Endodermal cell (in vitro differentiated cells): ENCODE data around the gene DYRK1A. TPM values are rescaled to one million over a fixed set of nuclear protein-coding genes. Genes with fewer than 3 reads are reported as not detected.

Experiments
- DNase-seq: peaks from one replicate; pipeline ENCODE4 v3.0.0-alpha.2; 2017
- H3K27ac ChIP-seq: 2 replicates; pipeline ENCODE4 v1.5.1; 2013; ENCODE audit warnings: mild to moderate bottlenecking, low read depth, low read length, moderate library complexity
- H3K27me3 ChIP-seq: 2 replicates; pipeline ENCODE4 v1.6.1; 2013; ENCODE audit warnings: mild to moderate bottlenecking, low read length, moderate library complexity; ENCODE audit not compliant: insufficient read depth, control insufficient read depth, poor library complexity, severe bottlenecking
- H3K36me3 ChIP-seq: 2 replicates; pipeline ENCODE4 v1.7.0; 2013; ENCODE audit warnings: mild to moderate bottlenecking, low read length, moderate library complexity; ENCODE audit not compliant: control insufficient read depth, insufficient read depth
- H3K4me1 ChIP-seq: one replicate; pipeline ENCODE4 v1.7.0; 2013; ENCODE audit warnings: low read length; ENCODE audit not compliant: control insufficient read depth, insufficient read depth
- H3K4me3 ChIP-seq: 2 replicates; pipeline ENCODE4 v1.5.1; 2013; ENCODE audit warnings: mild to moderate bottlenecking, low read length, moderate library complexity
- H3K9ac ChIP-seq: 2 replicates; pipeline ENCODE4 v1.6.1; 2013; ENCODE audit warnings: mild to moderate bottlenecking, low read length, moderate library complexity; ENCODE audit not compliant: poor library complexity, severe bottlenecking; ENCODE audit errors: extremely low read depth
- H3K9me3 ChIP-seq: 2 replicates; pipeline ENCODE4 v1.6.1; 2013; ENCODE audit warnings: mild to moderate bottlenecking, low read length, moderate library complexity; ENCODE audit not compliant: control insufficient read depth
- H3K27ac Mint-ChIP-seq: 2 replicates; pipeline ENCODE4 v1.8.0; 2020; ENCODE audit warnings: mixed read lengths
- H3K27me3 Mint-ChIP-seq: 2 replicates; pipeline ENCODE4 v1.8.0; 2021; ENCODE audit warnings: mild to moderate bottlenecking, mixed read lengths; ENCODE audit not compliant: insufficient read depth
- H3K36me3 Mint-ChIP-seq: 2 replicates; pipeline ENCODE4 v1.8.0; 2020; ENCODE audit warnings: low read depth, mixed read lengths
- H3K4me1 Mint-ChIP-seq: 2 replicates; pipeline ENCODE4 v1.8.0; 2020; ENCODE audit warnings: mixed read lengths
- H3K4me3 Mint-ChIP-seq: 2 replicates; pipeline ENCODE4 v1.8.0; 2020; ENCODE audit warnings: mild to moderate bottlenecking, moderate library complexity, mixed read lengths
- H3K9me3 Mint-ChIP-seq: 2 replicates; pipeline ENCODE4 v1.8.0; 2020; ENCODE audit warnings: mild to moderate bottlenecking, mixed read lengths
- CTCF ChIP-seq: fragments of 200-600 bp; sonication (generic); conservative IDR thresholded peaks from 2 replicates; pipeline ENCODE4 v1.5.0; 2021; ENCODE audit warnings: antibody characterized with exemption, mild to moderate bottlenecking
- WGBS, 2 experiments: methylation state at CpG; one replicate each; pipeline versions ENCODE4 v1.1.5 to v1.1.7; 2013; ENCODE audit warnings: missing lambda C conversion rate in 2 of 2, mixed read lengths in 1 of 2; ENCODE audit not compliant: insufficient coverage in 1 of 2, insufficient read length in 1 of 2; 5-methylcytosine and 5-hydroxymethylcytosine counted together
- total RNA-seq, 2 donors: library from RNA; stranded (reverse); fragmentation: NEBNext Ultra II Directional in 1 of 2; extraction: Animal tissue kit (Norgen Biotek cat#: 25700) in 1 of 2; gene quantifications; 2 replicates in 1 of 2; 3 replicates in 1 of 2; pipeline ENCODE4 v1.2.1, GENCODE V29; 2021

DYRK1A gene
- total RNA-seq, 2 donors from 2014 or later = 73.9 to 75.2 TPM

DNA sequence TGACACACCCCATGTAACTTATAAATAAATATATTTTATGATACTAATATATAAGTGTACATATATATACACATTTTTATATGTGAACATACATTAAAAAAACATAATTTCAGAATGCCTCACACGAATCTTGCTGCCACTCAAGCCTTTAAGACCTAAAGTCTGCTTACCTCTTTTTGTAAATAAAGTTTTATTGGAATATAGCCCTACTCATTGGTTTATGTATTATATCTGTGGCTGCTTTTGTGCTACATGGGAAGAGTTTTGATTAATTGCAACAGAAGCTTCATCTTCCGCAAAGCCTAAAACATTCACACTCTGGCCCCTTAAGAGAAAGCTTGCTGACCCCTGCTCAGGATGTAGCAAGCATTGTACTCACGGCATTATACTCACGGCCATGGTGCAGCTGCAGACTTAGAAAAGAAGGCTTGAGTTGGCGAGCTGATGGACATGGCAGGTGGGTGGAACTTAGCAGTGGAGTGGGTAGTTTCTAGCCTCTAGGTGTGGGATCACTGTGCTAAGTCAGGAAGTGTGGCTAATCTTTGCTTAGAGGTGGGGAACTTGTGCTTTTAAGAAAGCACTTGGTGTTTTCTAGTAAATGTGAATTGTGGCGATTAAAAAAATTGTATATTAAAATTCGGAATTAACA lies 80.8 kb downstream of the DYRK1A start:
- Histone ChIP-seq H3K9me3 (no peaks in the 10 kb centered on the region), H3K27me3 (no peaks in the 10 kb centered on the region), H3K36me3 (peaks cover 7% of the 10 kb centered on the region), H3K4me1 (peaks cover 10% of the 10 kb centered on the region), H3K4me3 (no peak overlapping the region), H3K27ac (peak overlapping the region; percentile 40), H3K9ac (no peak overlapping the region)
- no peak for TF ChIP-seq CTCF
- Mint-ChIP-seq H3K27me3 (no peaks in the 10 kb centered on the region), H3K9me3 (no peaks in the 10 kb centered on the region), H3K36me3 (peaks cover 11% of the 10 kb centered on the region), H3K4me3 (no peak overlapping the region), H3K4me1 (peaks cover 54% of the 10 kb centered on the region), H3K27ac (peak overlapping the region; percentile 22)
- no peak for DNase-seq
- 90 to 91% methylated on average over 4 to 7 of the region's 7 CpGs for WGBS, 2 experiments

GRCh38 chr21:37449302-37449937 lies 82.8 kb downstream of the DYRK1A start:
- H3K4me3 ChIP-seq = no peak overlapping the region
- 89 to 92% methylated on average over 5 to 6 of the region's 6 CpGs for WGBS, 2 experiments
- Mint-ChIP-seq H3K9me3 (no peaks in the 10 kb centered on the region), H3K4me1 (peaks cover 42% of the 10 kb centered on the region), H3K27ac (peak overlapping the region; percentile 4), H3K27me3 (no peaks in the 10 kb centered on the region), H3K4me3 (no peak overlapping the region), H3K36me3 (peaks cover 5% of the 10 kb centered on the region)
- H3K9ac ChIP-seq = no peak overlapping the region
- no peak for DNase-seq
- H3K27ac ChIP-seq = no peak overlapping the region
- H3K36me3 ChIP-seq = peaks cover 7% of the 10 kb centered on the region
- TF ChIP-seq CTCF = no peak
- H3K4me1 ChIP-seq = peaks cover 10% of the 10 kb centered on the region
- H3K27me3 ChIP-seq = no peaks in the 10 kb centered on the region
- H3K9me3 ChIP-seq = no peaks in the 10 kb centered on the region

DNA sequence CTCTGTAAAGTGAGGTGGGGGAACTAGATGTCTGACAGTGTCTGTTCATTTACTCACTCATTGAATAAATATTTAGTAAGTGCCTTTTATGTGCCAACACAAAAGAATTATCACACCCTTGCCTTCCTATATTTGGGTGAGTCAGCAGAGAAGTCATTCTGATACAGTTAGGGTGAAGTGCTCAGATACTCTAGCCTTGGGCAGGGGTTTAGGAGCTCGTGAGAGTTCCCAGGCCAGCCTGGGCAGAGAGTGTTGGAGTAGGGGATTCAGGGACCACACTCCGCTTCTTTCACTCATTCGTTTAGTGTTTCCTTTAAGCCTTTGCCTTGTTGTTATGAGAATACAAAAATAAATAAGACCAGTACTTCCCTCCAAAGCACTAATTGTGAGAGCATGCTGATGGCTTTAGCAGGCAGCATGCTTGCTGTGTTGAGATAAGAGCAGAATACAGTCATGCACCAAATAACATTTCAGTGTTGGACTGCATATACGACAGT lies 83.9 kb downstream of the DYRK1A start:
- H3K4me3 ChIP-seq = peak overlapping the region; percentile 3
- Mint-ChIP-seq H3K4me3 (no peak overlapping the region), H3K27ac (peak overlapping the region; percentile 57), H3K4me1 (peaks cover 42% of the 10 kb centered on the region), H3K9me3 (no peaks in the 10 kb centered on the region), H3K27me3 (no peaks in the 10 kb centered on the region), H3K36me3 (peaks cover 5% of the 10 kb centered on the region)
- H3K4me1 ChIP-seq = peaks cover 10% of the 10 kb centered on the region
- peaks cover 7% of the 10 kb centered on the region for H3K36me3 ChIP-seq
- no peaks in the 10 kb centered on the region for H3K27me3 ChIP-seq
- WGBS, 2 experiments = 87 to 100% methylated on average over 1 to 4 of the region's 4 CpGs
- DNase-seq = no peak
- no peak overlapping the region for H3K9ac ChIP-seq
- no peak for TF ChIP-seq CTCF
- no peak overlapping the region for H3K27ac ChIP-seq
- no peaks in the 10 kb centered on the region for H3K9me3 ChIP-seq
